Loucy (cell line): ENCODE measurements around the gene OSBPL7.

Experiments used
- H2AFZ ChIP-seq: fragments of 200-600 bp; sonication (generic); 2 replicates; pipeline ENCODE4 v1.6.0; 2016; ENCODE audit warnings: antibody characterized with exemption, mild to moderate bottlenecking, low read length, moderate library complexity
- H3F3A ChIP-seq: fragments of 200-600 bp; 2 replicates; pipeline ENCODE4 v1.6.0; 2016; ENCODE audit warnings: antibody characterized with exemption, low read depth, mild to moderate bottlenecking
- H3K27me3 ChIP-seq: fragments of 200-600 bp; sonication (generic); 2 replicates; pipeline ENCODE4 v1.6.1; 2014; ENCODE audit warnings: low read length, mild to moderate bottlenecking; ENCODE audit not compliant: insufficient read depth, poor library complexity, severe bottlenecking
- H3K36me3 ChIP-seq: fragments of 200-600 bp; sonication (generic); 2 replicates; pipeline ENCODE4 v1.6.1; 2016; ENCODE audit warnings: low read length; ENCODE audit not compliant: insufficient read depth
- H3K4me1 ChIP-seq: fragments of 200-600 bp; sonication (generic); 2 replicates; pipeline ENCODE4 v1.5.1; 2014; ENCODE audit warnings: low read length, mild to moderate bottlenecking; ENCODE audit not compliant: insufficient read depth, poor library complexity, severe bottlenecking
- H3K4me2 ChIP-seq: fragments of 200-600 bp; sonication (generic); 2 replicates; pipeline ENCODE4 v1.6.0; 2014; ENCODE audit warnings: antibody characterized with exemption, low read length, low read depth, mild to moderate bottlenecking; ENCODE audit not compliant: poor library complexity, severe bottlenecking
- H3K4me3 ChIP-seq: fragments of 200-600 bp; sonication (generic); 2 replicates; pipeline ENCODE4 v1.5.1; 2014; ENCODE audit warnings: low read length, mild to moderate bottlenecking, mixed read lengths; ENCODE audit not compliant: poor library complexity, severe bottlenecking
- H3K79me2 ChIP-seq: fragments of 200-600 bp; sonication (generic); 2 replicates; pipeline ENCODE4 v1.6.1; 2014; ENCODE audit warnings: low read length; ENCODE audit not compliant: insufficient read depth
- H3K9ac ChIP-seq: fragments of 200-600 bp; sonication (generic); 2 replicates; pipeline ENCODE4 v1.6.0; 2014; ENCODE audit warnings: mild to moderate bottlenecking, low read depth, low read length, moderate library complexity; ENCODE audit not compliant: poor library complexity, severe bottlenecking
- H3K9me2 ChIP-seq: fragments of 200-600 bp; sonication (generic); replicated peaks from 2 replicates; pipeline ENCODE4 v1.6.1; 2016; ENCODE audit warnings: low read depth, low read length, mixed read lengths
- H3K9me3 ChIP-seq: fragments of 200-600 bp; sonication (generic); 2 replicates; pipeline ENCODE4 v1.6.1; 2014; ENCODE audit warnings: mild to moderate bottlenecking, antibody characterized with exemption, low read length, low read depth; ENCODE audit not compliant: insufficient read depth
- H4K20me1 ChIP-seq: fragments of 200-600 bp; sonication (generic); 2 replicates; pipeline ENCODE4 v1.6.0; 2014; ENCODE audit warnings: antibody characterized with exemption, low read length, mild to moderate bottlenecking; ENCODE audit not compliant: insufficient read depth, poor library complexity, severe bottlenecking
- EZH2phosphoT487 ChIP-seq: fragments of 200-600 bp; IDR thresholded peaks from 2 replicates; pipeline ENCODE4 v1.6.1; 2018; ENCODE audit warnings: antibody characterized with exemption, mild to moderate bottlenecking, moderate library complexity, borderline replicate concordance
- TF ChIP-seq, protein P1 (sequence below): fragments of 200-600 bp; sonication (generic); conservative IDR thresholded peaks from 2 replicates; pipeline ENCODE4 v1.5.1; 2014; ENCODE audit warnings: mild to moderate bottlenecking, antibody characterized with exemption, low read length

The OSBPL7 gene

DNA sequence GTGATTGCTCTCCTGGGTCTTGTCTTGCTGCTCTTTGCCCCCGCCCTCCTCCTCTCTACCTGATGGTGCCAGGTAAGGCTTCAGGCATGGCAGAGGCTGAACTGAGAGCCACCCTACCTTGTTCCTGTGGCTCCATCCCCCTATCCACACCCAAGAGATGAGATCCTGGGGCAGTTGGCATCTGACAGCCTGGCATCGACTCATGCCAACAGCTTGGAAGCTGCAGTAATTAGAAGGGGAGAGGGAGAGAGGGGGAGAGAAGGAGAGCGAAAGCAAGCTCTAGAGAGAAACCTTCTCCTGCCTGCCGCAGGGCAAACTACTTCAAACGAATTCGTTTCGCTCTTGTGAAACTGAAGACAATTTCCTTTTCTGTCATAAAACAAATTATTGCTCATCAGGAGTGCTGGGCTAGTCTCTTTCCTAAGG, 43.2 kb upstream of the OSBPL7 start:
- Histone ChIP-seq H2AFZ (no peak overlapping the region), H3K9me2 (no peaks in the 10 kb centered on the region), H3K79me2 (no peaks in the 10 kb centered on the region), H3K4me3 (no peak overlapping the region), H3K27me3 (no peaks in the 10 kb centered on the region), H3K4me1 (no peaks in the 10 kb centered on the region), H3K36me3 (no peaks in the 10 kb centered on the region), H4K20me1 (no peaks in the 10 kb centered on the region), H3K9me3 (no peaks in the 10 kb centered on the region), H3F3A (no peaks in the 10 kb centered on the region), H3K9ac (no peak overlapping the region), H3K4me2 (no peak overlapping the region)
- TF ChIP-seq EZH2phosphoT487: no peak
- TF ChIP-seq, protein P1, sequence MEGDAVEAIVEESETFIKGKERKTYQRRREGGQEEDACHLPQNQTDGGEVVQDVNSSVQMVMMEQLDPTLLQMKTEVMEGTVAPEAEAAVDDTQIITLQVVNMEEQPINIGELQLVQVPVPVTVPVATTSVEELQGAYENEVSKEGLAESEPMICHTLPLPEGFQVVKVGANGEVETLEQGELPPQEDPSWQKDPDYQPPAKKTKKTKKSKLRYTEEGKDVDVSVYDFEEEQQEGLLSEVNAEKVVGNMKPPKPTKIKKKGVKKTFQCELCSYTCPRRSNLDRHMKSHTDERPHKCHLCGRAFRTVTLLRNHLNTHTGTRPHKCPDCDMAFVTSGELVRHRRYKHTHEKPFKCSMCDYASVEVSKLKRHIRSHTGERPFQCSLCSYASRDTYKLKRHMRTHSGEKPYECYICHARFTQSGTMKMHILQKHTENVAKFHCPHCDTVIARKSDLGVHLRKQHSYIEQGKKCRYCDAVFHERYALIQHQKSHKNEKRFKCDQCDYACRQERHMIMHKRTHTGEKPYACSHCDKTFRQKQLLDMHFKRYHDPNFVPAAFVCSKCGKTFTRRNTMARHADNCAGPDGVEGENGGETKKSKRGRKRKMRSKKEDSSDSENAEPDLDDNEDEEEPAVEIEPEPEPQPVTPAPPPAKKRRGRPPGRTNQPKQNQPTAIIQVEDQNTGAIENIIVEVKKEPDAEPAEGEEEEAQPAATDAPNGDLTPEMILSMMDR: no peak

DNA sequence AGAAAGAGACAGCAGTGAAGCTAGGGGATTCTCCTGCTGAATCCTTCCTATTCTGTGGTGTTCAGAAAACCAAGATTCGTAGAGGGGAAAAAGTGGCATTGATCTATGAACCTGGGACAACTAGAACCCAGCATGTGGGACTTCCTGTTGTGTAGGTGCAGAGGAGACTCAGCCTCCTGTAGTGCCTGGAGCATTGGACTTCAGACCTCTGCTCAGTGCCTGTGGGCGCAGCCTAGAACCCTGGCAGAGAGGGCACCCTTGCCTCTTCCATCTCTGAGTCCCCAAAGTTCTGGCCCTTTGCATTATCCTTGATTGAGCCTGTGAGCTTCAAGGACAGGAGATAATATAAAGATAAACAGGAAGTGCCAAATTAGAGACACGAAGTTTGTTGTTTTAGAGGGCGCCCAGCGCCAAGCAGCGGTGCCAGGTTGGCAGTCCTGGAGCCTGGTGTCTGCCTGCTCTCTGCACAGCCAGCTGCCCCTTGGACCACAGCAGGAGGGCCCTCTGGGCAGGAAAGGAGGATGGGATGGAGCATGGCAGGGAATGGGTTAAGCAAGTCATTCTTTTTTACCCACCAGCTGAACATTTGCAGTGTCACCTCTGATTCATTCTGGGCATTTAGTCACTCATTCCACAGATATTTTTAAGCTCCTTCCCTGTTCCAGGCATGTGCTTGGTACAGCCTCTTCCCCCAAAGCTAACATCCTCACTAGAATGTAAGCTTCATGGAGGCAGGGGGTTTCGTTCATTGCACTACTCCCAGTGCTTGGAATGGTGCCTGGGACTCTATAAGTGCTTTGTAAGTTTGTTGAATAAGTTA, 41.2 kb upstream of the OSBPL7 start:
- no peak overlapping the region for H3K9ac ChIP-seq
- H3K4me3 ChIP-seq: no peak overlapping the region
- no peaks in the 10 kb centered on the region for H3K9me2 ChIP-seq
- no peaks in the 10 kb centered on the region for H3K27me3 ChIP-seq
- H3K79me2 ChIP-seq: no peaks in the 10 kb centered on the region
- H3K9me3 ChIP-seq: no peaks in the 10 kb centered on the region
- H2AFZ ChIP-seq: no peak overlapping the region
- TF ChIP-seq, protein P1: no peak
- no peak for TF ChIP-seq EZH2phosphoT487
- H3K36me3 ChIP-seq: no peaks in the 10 kb centered on the region
- no peaks in the 10 kb centered on the region for H4K20me1 ChIP-seq
- H3K4me1 ChIP-seq: no peaks in the 10 kb centered on the region
- no peak overlapping the region for H3K4me2 ChIP-seq
- H3F3A ChIP-seq: no peaks in the 10 kb centered on the region

DNA sequence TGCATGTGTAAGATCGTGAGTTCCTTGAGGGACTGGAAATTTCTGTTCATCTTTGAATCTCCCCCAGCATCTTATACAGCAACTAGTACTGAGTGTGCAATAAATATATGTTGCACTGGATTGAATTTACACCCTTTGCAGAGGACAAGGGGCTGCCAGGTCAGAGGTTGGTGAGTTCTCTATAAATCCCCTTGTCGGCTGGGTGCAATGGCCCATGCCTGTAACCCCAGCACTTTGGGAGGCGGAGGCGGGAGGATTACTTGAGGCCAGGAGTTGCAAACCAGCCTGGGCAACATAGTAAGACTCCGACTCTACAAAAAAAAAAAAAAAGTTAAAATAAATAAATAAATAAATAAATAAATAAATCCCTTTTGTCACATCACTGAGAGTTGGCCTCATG, 38.8 kb upstream of the OSBPL7 start:
- Histone ChIP-seq H2AFZ (no peak overlapping the region), H3K9me3 (no peaks in the 10 kb centered on the region), H3K9me2 (no peaks in the 10 kb centered on the region), H3K9ac (no peak overlapping the region), H4K20me1 (no peaks in the 10 kb centered on the region), H3K36me3 (no peaks in the 10 kb centered on the region), H3K4me1 (no peaks in the 10 kb centered on the region), H3K27me3 (no peaks in the 10 kb centered on the region), H3K4me2 (no peak overlapping the region), H3K79me2 (no peaks in the 10 kb centered on the region), H3K4me3 (no peak overlapping the region), H3F3A (no peaks in the 10 kb centered on the region)
- TF ChIP-seq EZH2phosphoT487: no peak
- TF ChIP-seq, protein P1: no peak
